G401 (cell line): ENCODE data around the gene CFHR2. TPM values are rescaled to one million over a fixed set of nuclear protein-coding genes. Genes with fewer than 3 reads are reported as not detected.
"Not testable (repeated sequence)": the region's sequence is repeated elsewhere in the genome, so short reads cannot be mapped to it uniquely, and the experiment has no call there.

Experiments
- DNase-seq: peaks from one replicate; pipeline ENCODE4 v3.0.0-alpha.2; 2015; ENCODE audit warnings: low spot score
- in situ Hi-C: cut with HindIII; loops from 2 replicates; pipeline ENCODE4 v1.10.0; 2016; ENCODE audit warnings: low sequenced_read_pairs, mixed read lengths
- total RNA-seq: library from RNA; depleted of rRNA; stranded (reverse); fragments of >200 nt; shearing (Covaris generic); gene quantifications from 2 replicates; pipeline ENCODE4 v1.2.3, GENCODE V29; 2014; rRNA removed

The CFHR2 gene
- total RNA-seq: not detected in 2 replicates

DNA sequence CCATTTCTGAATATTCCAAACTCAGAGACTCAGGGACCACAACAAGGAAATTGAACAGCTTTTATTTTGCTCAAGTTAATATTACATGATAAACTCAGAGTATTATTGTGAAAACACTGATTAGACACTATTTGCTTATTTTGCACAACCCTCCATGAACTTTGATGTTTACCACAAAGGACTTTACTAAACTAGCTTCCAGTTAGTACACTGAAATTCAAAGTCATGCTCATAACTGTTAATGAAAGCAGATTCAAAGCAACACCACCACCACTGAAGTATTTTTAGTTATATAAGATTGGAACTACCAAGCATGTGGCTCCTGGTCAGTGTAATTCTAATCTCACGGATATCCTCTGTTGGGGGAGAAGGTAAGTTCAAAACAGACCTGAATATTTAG is at the start of gene CFHR2:
CFHR2 (plus strand) TSS at position 171 of the 400 bp plus-strand sequence; CDS start at position 314, 143 bp downstream.
- DNase-seq, in situ Hi-C loops: not testable (repeated sequence)

DNA sequence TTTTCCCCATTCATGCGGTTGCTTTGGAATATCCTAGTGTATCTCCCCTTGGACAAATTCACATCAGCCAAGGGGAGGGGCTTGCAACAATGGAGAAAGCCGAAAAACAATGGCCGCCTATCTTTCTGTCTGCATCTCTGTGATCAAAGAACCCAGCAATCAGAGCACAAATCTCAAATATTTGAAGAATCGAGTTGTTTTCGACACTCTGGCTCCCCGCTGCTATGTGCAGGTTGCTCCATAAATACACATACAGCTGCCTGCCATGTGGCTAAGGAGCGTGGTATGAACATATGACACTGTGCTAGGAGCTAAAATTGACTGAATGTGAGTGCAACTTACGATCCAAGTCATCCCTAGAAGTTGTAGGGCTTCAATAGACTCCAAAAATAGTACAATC is 47.2 kb upstream of the CFHR2 start:
- in situ Hi-C loops: no loop called here

DNA sequence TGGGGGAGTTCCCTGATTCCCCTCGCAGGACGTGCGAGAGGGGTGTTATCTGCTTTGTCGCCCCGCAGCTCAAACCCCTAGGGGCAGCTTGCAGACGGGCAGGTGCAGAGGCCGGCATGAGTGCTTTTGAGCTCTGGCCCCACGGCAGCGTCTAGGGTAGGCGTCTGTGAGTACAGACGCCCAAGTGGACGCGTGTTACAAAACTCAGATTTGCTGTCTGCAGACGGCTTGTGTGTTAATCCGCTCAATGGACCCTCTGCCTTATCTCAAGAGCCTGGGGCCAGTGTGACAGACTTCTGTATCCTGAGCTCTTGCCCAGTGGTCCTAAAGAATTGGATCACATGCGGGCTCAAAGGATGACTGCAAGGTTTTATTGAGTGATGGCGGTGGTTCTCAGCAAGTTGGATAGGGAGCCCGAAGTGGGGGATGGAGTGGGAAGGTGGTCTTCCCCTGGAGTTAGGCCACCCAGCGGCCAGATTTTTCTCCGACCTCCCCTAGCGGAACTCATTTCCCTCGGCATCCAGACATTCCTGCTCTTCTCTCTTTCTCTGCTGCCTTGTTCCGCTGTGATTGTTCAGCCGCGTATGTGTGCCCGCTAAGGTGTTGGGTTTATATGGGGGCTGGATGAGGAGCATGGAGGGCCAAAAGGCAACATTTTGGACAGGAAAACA is 46.2 kb upstream of the CFHR2 start:
- no peak for DNase-seq
- in situ Hi-C loops: no loop called here

More for the DNA sequence above, 47.2 kb upstream of the CFHR2 start:
- DNase-seq: no peak

DNA sequence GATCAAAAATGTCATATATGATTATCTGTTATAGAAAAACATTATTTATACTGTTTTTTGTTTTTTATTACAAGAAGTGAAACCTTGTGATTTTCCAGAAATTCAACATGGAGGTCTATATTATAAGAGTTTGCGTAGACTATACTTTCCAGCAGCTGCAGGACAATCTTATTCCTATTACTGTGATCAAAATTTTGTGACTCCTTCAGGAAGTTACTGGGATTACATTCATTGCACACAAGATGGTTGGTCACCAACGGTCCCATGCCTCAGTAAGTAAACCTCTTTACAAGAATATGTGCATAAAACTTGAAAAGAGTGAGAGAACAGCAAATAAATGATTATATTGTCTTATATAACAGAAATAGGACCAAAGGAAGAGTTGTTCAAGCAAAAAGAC is 41.2 kb upstream of the CFHR2 start:
- DNase-seq: no peak
- in situ Hi-C loops: no loop called here

DNA sequence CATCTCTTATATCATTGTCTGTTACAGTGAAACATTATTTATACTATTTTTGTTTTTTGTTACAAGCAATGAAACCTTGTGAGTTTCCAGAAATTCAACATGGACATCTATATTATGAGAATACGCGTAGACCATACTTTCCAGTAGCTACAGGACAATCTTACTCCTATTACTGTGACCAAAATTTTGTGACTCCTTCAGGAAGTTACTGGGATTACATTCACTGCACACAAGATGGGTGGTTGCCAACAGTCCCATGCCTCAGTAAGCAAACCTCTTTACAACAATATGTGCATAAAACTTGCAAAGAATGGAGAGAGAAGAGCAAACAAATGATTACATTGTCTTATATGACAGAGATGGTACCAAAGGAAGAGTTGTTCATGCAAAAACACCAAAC is 33.3 kb upstream of the CFHR2 start:
- in situ Hi-C loops: no loop called here
- DNase-seq: no peak

DNA sequence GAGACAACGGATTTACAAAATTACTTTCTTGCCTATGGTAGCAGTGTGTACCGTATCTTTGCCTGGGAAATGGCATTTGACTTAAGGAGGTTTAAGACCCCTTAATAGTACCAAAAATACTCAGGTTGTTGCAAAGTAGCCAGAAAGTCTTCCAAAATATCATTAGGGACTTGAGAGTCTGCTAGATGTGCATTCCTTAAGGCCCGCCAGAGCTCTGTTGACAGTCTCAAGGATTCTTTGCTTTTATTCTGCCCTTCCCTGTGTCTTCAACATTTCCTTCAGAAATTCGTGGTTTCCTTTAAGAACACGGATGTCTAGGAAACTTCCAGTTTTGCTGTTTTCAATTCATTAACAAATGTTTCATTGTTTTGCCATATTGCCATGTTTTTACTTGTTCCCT is 31.3 kb upstream of the CFHR2 start:
- DNase-seq, in situ Hi-C loops: not testable (repeated sequence)

DNA sequence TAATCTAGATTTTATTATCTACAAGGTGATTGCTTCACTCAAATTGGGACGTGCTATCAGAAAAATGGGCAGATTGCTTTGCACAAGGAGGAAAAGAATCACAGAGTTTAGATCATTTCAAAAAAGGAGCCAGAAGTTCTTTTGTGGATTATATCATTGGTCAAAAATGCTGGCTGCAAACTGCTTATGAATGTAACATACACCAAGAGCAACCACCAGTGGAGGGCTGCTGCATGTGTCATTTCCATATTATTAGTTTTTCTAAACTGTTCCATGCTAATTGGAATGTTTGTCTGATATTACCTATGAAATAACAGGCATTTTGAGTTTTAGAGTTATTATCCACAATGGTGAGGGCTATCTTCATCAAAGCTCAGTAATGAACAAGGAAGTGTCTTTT is 16.7 kb upstream of the CFHR2 start:
- in situ Hi-C loops, DNase-seq: not testable (repeated sequence)

DNA sequence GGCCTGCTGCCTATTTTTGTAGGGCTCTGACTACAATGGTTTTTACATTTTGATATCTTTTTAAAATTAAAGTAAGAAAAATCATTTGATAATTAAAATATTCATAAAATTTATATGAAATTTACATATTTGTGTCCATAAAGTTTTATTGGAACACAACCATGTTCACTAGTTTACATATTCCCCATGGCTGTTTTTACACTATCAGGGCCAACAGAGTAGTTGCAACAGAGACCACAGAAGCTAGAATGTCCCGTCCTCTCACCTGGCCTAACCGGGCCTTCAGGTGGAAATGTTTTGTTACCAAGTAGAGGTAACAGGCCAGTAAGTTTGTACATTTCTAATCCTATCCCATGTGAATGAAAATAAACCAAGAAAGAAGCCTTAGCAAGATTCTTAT is 10.7 kb upstream of the CFHR2 start:
- in situ Hi-C loops, DNase-seq: not testable (repeated sequence)

DNA sequence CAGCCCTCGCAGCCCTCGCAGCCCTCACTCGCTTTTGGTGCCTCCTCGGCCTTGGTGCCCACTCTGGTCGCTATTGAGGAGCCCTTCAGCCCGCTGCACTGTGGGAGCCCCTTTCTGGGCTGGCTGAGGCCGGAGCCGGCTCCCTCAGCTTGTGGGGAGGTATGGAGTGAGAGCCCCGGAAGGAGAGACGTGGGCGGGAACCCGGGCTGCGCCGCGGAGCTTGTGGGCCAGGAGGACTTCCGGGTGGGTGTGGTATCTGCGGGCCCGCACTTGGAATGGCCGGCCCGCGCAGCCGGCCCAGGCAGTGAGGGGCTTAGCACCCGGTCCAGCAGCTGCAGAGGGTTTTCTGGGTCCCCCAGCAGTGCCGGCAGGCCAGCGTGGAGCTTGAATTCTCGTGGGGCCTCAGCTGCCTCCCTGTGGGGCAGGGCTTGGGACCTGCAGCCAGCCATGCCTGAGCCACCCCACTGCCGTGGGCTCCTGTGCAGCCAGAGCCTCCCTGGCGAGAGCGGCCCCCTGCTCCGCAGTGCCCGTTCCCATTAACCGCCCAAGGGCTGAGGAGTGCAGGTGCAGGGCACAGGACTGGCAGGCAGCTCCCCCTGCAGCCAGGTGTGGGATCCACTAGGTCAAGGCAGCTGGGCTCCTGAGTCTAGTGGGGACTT is 9.9 kb upstream of the CFHR2 start:
- in situ Hi-C loops: no loop called here
- DNase-seq: no peak

DNA sequence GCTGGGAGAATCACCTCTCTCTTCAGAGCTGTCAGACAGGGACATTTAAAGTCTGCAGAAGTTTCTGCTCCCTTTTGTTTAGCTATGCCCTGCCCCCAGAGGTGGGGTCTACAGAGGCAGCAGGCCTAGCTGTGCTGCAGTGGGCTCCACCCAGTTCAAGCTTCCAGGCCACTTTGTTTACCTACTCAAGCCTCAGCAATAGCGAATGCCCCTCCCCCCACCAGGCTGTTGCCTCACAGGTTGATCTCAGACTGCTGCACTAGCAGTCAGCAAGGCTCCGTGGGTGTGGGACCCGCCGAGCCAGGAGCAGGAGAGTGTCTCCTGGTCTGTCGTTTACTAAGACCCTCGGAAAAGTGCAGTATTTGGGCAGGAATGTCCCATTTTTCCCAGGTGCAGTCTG is 2.1 kb upstream of the CFHR2 start:
- in situ Hi-C loops, DNase-seq: not testable (repeated sequence)

DNA sequence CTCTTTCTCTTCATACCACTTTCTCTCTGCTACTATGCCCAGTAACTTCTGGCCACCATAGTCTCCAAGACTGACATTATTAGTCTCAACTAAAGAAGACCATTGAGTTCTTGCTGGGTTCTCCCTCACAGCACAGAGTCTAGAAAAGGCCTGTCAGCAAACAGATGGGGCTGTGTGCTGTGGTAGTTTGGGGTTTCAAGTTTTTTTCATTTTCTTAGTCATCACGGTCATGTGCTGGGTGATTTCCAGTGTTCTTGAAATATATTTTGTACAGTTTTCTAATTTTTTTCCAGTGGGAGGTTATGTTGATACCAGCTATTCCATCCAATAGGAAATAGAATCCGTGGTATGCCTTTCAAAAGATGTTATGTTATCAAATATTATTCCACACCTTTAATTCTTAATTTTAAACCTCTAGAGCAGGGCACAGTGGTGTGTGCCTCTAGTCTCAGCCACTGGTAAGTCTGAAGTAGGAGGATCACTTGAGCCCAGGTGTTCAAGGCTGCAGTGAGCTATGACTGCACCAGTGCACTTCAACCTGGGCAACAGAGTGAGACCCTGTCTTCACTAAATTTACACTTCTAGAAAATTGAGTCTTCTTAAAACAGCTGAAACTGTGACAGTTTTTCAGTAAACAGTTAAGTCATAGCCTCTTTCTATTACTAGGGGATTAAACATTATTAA is 8.3 kb downstream of the CFHR2 start:
- no peak for DNase-seq
- in situ Hi-C loops: no loop called here

DNA sequence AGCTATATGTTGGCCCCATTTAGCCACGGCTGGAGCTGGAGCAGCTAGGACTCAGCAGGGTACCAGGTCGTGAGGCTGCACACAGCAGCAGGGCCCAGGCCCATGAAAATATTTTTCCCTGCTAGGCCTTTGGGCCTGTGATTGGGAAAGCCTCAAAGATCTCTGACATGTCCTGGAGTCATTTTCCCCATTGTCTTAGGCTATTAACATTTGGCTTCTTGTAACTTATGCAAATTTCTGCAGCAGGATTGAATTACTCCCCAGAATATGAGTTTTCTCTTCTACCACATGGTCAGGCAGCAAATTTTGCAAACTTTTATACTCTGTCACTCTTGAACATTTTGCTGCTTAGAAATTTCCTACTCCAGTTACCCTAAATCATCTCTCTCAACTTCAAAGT is 11.2 kb downstream of the CFHR2 start:
- in situ Hi-C loops: no loop called here

DNA sequence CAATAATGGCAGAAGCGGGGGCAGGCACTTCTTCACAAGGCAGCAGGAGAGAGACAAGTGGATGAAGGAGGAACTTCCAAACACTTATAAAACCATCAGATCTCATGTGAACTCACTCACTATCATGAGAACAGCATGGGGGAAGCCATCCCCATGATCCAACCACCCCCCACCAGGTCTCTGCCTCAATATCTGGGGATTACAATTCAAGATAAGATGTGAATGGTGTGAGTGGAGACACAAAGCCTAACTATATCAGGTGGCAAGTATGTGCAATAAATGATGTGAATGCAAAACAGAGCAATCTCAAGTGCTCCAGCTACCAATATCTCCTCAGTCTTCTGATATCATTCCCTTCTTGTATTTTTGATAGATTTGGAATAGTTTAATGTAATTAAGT is 12.4 kb downstream of the CFHR2 start:
- in situ Hi-C loops: no loop called here
- no peak for DNase-seq

More for the DNA sequence above, 11.2 kb downstream of the CFHR2 start:
- no peak for DNase-seq

DNA sequence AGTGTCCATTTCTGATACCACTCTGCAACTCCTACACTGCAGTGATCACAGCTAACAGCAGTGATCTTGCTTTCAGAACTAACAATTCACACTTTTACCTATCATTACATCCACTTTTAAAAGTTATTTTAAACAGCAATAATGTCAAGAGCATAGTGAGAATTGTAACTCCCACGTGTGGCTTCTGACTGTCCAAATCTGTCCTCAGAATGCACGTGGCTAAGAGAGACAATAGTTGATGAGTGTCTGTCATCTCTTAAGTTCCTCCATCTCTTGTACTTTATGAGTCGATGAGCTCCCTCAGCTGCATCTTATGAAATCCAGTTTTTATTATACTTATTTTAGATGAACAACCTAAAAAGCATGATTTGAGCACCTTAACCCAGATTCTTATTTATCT is 17.3 kb downstream of the CFHR2 start:
- in situ Hi-C loops: no loop called here
- no peak for DNase-seq

DNA sequence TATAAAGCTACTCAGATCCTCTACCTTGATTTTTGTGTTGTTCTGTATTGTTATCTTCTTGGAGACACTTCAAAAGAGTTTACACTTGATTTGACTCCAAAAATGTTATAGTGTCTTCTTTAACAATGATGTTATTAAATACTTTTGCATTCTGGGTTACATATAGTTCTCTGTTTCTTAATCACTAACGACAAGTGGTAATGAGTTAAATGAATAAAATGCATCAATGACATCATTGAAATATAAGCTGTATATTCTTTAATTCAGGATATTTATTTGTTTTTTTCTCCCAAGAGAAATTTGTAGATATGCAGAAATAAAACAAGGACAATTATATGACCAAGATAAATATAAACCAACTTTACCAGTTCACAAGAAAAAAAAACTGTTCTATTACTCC is 26.6 kb downstream of the CFHR2 start:
- no peak for DNase-seq
- in situ Hi-C loops: no loop called here

DNA sequence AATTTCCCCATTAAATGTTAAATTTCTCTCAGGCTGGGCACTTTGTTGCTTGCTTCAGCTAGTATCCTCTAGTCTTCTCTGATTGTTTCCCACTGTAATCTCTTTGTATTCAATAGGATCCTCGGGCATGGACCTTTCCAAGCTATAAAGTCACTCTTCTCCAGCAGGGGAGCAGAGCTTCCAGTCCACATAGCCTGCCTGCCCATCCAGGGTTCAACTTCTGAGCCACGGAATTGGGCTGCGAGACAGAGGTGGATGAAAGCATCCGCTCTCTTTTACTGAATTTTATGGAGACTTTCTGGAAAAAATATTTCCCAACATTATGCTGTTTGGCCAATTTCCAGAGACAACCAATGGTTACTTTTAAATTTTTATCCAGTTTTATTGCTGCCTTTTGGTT is 32.7 kb downstream of the CFHR2 start:
- DNase-seq: no peak
- in situ Hi-C loops: no loop called here

DNA sequence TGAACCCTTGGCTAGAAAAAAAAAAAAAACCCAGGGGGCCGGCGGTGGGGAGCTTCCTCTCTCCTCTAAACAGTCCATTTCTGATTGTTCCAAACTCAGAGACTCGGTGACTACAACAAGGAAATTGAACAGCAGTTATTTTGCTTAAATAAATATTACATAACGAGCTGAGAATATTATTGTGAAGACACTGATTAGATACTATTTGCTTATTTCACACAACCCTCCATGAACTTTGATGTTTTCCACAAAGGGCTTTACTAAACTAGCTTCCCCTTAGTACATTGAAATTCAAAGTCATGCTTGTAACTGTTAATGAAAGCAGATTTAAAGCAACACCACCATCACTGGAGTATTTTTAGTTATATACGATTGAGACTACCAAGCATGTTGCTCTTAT is 33.7 kb downstream of the CFHR2 start, which contains the start of gene CFHR5:
CFHR5 (plus strand) TSS at position 279 of the 400 bp plus-strand sequence; CDS start at position 388, 109 bp downstream.
- DNase-seq: no peak
- in situ Hi-C loops: no loop called here

DNA sequence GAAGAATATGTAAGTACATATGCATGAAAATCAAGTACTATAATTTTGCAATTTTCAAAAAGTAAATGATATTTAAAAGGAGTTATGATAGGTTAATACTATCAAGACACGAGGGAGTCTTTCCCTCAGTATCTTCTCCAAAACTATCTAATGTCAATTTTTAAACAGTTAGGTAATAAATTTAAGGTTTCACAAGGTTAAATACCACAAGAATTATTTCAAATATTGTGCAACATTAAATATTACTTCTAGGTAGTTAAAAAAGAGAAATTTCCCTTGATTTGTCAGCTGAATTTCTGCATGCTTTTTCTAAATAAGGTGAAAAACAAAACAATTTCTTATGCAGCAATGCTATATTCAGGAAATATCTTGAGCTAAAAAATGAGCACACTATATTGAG is 37.3 kb downstream of the CFHR2 start:
- in situ Hi-C loops: no loop called here
- no peak for DNase-seq

DNA sequence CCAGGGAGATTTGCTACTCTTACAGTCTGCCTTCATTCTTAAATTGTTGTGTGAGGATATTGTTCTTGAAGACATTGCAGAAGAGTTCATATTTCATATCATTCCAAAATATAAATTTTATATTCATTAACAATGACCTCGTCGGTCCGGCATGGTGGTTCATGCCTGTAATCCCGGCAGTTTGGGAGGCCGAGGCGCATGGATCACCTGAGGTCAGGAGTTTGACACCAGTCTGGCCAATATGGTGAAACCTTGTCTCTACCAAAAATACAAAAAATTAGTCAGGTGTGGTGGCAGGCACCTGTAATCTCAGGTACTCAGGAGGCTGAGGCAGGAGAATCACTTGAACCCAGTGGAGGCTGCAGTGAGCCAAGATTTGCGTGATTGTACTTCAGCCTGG is 38.7 kb downstream of the CFHR2 start:
- DNase-seq, in situ Hi-C loops: not testable (repeated sequence)
